HepG2 (cell line): Measurements from ENCODE around the gene FIBCD1. TPM values are rescaled to one million over a fixed set of nuclear protein-coding genes. Genes with fewer than 3 reads are reported as not detected.

Experiments
- HNF1B ChIP-seq: sonication (generic); formaldehyde crosslinking; IDR thresholded peaks from 2 replicates; pipeline ENCODE4 v1.5.1; 2020; ENCODE audit warnings: mild to moderate bottlenecking, moderate library complexity, missing genetic modification reagents
- STAG1 ChIP-seq: sonication (generic); formaldehyde crosslinking; IDR thresholded peaks from 2 replicates; pipeline ENCODE4 v1.4.0; 2020; ENCODE audit warnings: missing genetic modification reagents
- ZNF598 ChIP-seq: sonication (generic); formaldehyde crosslinking; IDR thresholded peaks from 2 replicates; pipeline ENCODE4 v1.5.1; 2020; ENCODE audit warnings: mild to moderate bottlenecking, missing genetic modification reagents, borderline replicate concordance
- polyA plus RNA-seq, 8 experiments: library from polyadenylated mRNA; depleted of rRNA in 3 of 8; stranded (reverse) in 7 of 8; unstranded in 1 of 8; fragments of >200 nt; fragmentation: Illumina TruSeq in 4 of 8; extraction: Trizol in 4 of 8; gene quantifications; 2 replicates each; pipeline versions ENCODE4 v1.2.1 to v1.2.3, GENCODE V29; 2011 to 2016; ENCODE audit warnings: low read depth in 4 of 8, missing spikeins in 1 of 8, mixed read lengths in 1 of 8; ENCODE audit not compliant: insufficient read depth in 1 of 8
- total RNA-seq, 5 experiments: library from RNA; depleted of rRNA; stranded (reverse); fragments of >200 nt; fragmentation: Illumina TruSeq; extraction: Trizol; gene quantifications; 2 replicates each; pipeline ENCODE4 v1.2.3, GENCODE V29; 2016; ENCODE audit warnings: low read depth in 1 of 5
- TF ChIP-seq, protein P1 (sequence below), 2 experiments: sonication (generic) in 1 of 2; formaldehyde crosslinking in 1 of 2; IDR thresholded peaks; 2 replicates each; pipeline versions ENCODE4 v1.4.0 to v1.6.1; 2016 to 2020; ENCODE audit warnings: borderline replicate concordance in 1 of 2, low read depth in 1 of 2, mild to moderate bottlenecking in 1 of 2, missing genetic modification reagents in 1 of 2
- TF ChIP-seq, protein P2 (sequence below): sonication (generic); formaldehyde crosslinking; IDR thresholded peaks from 2 replicates; pipeline ENCODE4 v1.4.0; 2020; ENCODE audit warnings: missing genetic modification reagents

FIBCD1 gene
- total and polyA plus RNA-seq, 2 of the 13 experiments (the other 11 are each of a cell fraction or from before 2014, with no cell fraction given), result 0.55 to 0.89 TPM

DNA sequence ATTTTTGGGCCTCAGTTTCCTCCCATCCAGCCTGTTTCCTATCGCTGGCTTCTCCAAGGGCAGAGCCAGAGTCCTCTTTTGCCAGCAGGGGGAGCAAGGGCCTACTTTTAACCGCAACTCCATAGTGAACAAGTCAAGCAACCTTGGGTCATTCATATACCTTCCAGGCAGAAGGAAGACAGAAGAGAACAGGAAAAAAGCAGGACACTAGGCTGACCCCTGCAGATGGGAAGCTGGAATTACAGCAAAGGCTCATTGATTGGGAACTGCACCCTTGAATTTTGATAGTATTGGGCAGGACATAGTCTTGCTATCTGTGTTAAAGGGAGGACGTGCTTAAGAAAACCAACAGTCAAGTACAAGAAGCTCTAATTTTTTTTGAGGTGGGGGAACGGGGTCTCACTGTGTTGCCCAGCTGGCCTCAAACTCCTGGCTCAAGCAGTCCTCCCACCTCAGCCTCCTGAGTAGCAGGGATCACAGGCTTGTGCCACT, 72.5 kb downstream of the FIBCD1 start (continued):
- TF ChIP-seq, protein P1, sequence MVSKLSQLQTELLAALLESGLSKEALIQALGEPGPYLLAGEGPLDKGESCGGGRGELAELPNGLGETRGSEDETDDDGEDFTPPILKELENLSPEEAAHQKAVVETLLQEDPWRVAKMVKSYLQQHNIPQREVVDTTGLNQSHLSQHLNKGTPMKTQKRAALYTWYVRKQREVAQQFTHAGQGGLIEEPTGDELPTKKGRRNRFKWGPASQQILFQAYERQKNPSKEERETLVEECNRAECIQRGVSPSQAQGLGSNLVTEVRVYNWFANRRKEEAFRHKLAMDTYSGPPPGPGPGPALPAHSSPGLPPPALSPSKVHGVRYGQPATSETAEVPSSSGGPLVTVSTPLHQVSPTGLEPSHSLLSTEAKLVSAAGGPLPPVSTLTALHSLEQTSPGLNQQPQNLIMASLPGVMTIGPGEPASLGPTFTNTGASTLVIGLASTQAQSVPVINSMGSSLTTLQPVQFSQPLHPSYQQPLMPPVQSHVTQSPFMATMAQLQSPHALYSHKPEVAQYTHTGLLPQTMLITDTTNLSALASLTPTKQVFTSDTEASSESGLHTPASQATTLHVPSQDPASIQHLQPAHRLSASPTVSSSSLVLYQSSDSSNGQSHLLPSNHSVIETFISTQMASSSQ (IDR thresholded peaks at IDR 0.05; ENCODE audit: low read depth), result no peak
- TF ChIP-seq, protein P1 (CRISPR knock-in tag; IDR thresholded peaks at IDR 0.05; ENCODE audit: borderline replicate concordance), result no peak
- TF ChIP-seq ZNF598 (CRISPR knock-in tag) (0 out of 2 replicates have a peak, but pooled peaks have one; percentile 35), STAG1 (CRISPR knock-in tag) (peak; percentile 71), HNF1B (peak; percentile 29; the same call in 1 of the 2 replicates)
- TF ChIP-seq, protein P2, sequence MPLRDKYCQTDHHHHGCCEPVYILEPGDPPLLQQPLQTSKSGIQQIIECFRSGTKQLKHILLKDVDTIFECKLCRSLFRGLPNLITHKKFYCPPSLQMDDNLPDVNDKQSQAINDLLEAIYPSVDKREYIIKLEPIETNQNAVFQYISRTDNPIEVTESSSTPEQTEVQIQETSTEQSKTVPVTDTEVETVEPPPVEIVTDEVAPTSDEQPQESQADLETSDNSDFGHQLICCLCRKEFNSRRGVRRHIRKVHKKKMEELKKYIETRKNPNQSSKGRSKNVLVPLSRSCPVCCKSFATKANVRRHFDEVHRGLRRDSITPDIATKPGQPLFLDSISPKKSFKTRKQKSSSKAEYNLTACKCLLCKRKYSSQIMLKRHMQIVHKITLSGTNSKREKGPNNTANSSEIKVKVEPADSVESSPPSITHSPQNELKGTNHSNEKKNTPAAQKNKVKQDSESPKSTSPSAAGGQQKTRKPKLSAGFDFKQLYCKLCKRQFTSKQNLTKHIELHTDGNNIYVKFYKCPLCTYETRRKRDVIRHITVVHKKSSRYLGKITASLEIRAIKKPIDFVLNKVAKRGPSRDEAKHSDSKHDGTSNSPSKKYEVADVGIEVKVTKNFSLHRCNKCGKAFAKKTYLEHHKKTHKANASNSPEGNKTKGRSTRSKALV (CRISPR knock-in tag), result 0 out of 2 replicates have a peak, but pooled peaks have one; percentile 71
